HEK293 (cell line): Measurements from ENCODE around the gene NFS1.

Source experiments
- FEZF1 ChIP-seq: fragments of 450-650 bp; formaldehyde crosslinking; IDR thresholded peaks from 2 replicates; pipeline ENCODE4 v1.5.1; 2016; ENCODE audit warnings: missing biosample characterization, missing genetic modification characterization
- GFI1B ChIP-seq: fragments of 450-650 bp; formaldehyde crosslinking; IDR thresholded peaks from 2 replicates; pipeline ENCODE4 v1.5.1; 2016; ENCODE audit warnings: missing biosample characterization, missing genetic modification characterization
- GLIS1 ChIP-seq: fragments of 450-650 bp; formaldehyde crosslinking; IDR thresholded peaks from 2 replicates; pipeline ENCODE4 v1.5.1; 2016; ENCODE audit warnings: missing biosample characterization, missing genetic modification characterization
- KLF17 ChIP-seq: fragments of 450-650 bp; formaldehyde crosslinking; IDR thresholded peaks from 2 replicates; pipeline ENCODE4 v1.5.1; 2016; ENCODE audit warnings: missing biosample characterization, missing genetic modification characterization
- MYNN ChIP-seq: fragments of 450-650 bp; formaldehyde crosslinking; IDR thresholded peaks from 2 replicates; pipeline ENCODE4 v1.5.1; 2016; ENCODE audit warnings: missing biosample characterization, missing genetic modification characterization, borderline replicate concordance
- PRDM10 ChIP-seq: fragments of 450-650 bp; formaldehyde crosslinking; IDR thresholded peaks from 2 replicates; pipeline ENCODE4 v1.5.1; 2016; ENCODE audit warnings: missing biosample characterization, missing genetic modification characterization
- REPIN1 ChIP-seq: fragments of 450-650 bp; formaldehyde crosslinking; IDR thresholded peaks from 2 replicates; pipeline ENCODE4 v1.5.1; 2017; ENCODE audit warnings: missing biosample characterization, missing genetic modification characterization, low read depth
- ZBTB11 ChIP-seq: fragments of 450-650 bp; formaldehyde crosslinking; conservative IDR thresholded peaks from 2 replicates; pipeline ENCODE4 v1.5.1; 2016; ENCODE audit warnings: low read depth, missing biosample characterization, missing genetic modification characterization
- ZNF138 ChIP-seq: fragments of 450-650 bp; formaldehyde crosslinking; IDR thresholded peaks from 2 replicates; pipeline ENCODE4 v1.5.1; 2016; ENCODE audit warnings: missing biosample characterization, missing genetic modification characterization, borderline replicate concordance
- ZNF18 ChIP-seq: fragments of 450-650 bp; formaldehyde crosslinking; IDR thresholded peaks from 2 replicates; pipeline ENCODE4 v1.5.1; 2016; ENCODE audit warnings: missing biosample characterization, missing genetic modification characterization
- ZNF23 ChIP-seq: fragments of 450-650 bp; formaldehyde crosslinking; IDR thresholded peaks from 2 replicates; pipeline ENCODE4 v1.5.1; 2016; ENCODE audit warnings: missing biosample characterization, missing genetic modification characterization, borderline replicate concordance
- ZNF248 ChIP-seq: fragments of 450-650 bp; formaldehyde crosslinking; IDR thresholded peaks from 2 replicates; pipeline ENCODE4 v1.5.1; 2017; ENCODE audit warnings: missing biosample characterization, missing genetic modification characterization
- ZNF266 ChIP-seq: fragments of 450-650 bp; formaldehyde crosslinking; IDR thresholded peaks from 2 replicates; pipeline ENCODE4 v1.5.1; 2016; ENCODE audit warnings: missing biosample characterization, missing genetic modification characterization, low read depth
- ZNF394 ChIP-seq: fragments of 450-650 bp; formaldehyde crosslinking; IDR thresholded peaks from 2 replicates; pipeline ENCODE4 v1.5.1; 2016; ENCODE audit warnings: missing biosample characterization, missing genetic modification characterization, mild to moderate bottlenecking, moderate library complexity, borderline replicate concordance
- ZNF398 ChIP-seq: fragments of 450-650 bp; formaldehyde crosslinking; IDR thresholded peaks from 2 replicates; pipeline ENCODE4 v1.5.1; 2017; ENCODE audit warnings: missing biosample characterization, missing genetic modification characterization
- ZNF416 ChIP-seq: fragments of 450-650 bp; formaldehyde crosslinking; IDR thresholded peaks from 2 replicates; pipeline ENCODE4 v1.5.1; 2016; ENCODE audit warnings: missing biosample characterization, missing genetic modification characterization
- ZNF433 ChIP-seq: fragments of 450-650 bp; formaldehyde crosslinking; IDR thresholded peaks from 2 replicates; pipeline ENCODE4 v1.5.1; 2016; ENCODE audit warnings: missing biosample characterization, missing genetic modification characterization, low read depth
- ZNF549 ChIP-seq: fragments of 450-650 bp; IDR thresholded peaks from 2 replicates; pipeline ENCODE4 v1.5.1; 2018; ENCODE audit warnings: missing biosample characterization, missing genetic modification characterization, mild to moderate bottlenecking, inconsistent platforms, moderate library complexity
- ZNF558 ChIP-seq: fragments of 450-650 bp; formaldehyde crosslinking; IDR thresholded peaks from 2 replicates; pipeline ENCODE4 v1.5.1; 2016; ENCODE audit warnings: missing biosample characterization, missing genetic modification characterization
- ZNF585B ChIP-seq: fragments of 450-650 bp; formaldehyde crosslinking; IDR thresholded peaks from 2 replicates; pipeline ENCODE4 v1.5.1; 2016; ENCODE audit warnings: missing biosample characterization, missing genetic modification characterization
- ZNF623 ChIP-seq: fragments of 450-650 bp; formaldehyde crosslinking; IDR thresholded peaks from 2 replicates; pipeline ENCODE4 v1.5.1; 2016; ENCODE audit warnings: missing biosample characterization, missing genetic modification characterization
- ZNF626 ChIP-seq: fragments of 450-650 bp; sonication (Bioruptor Pico); formaldehyde crosslinking; IDR thresholded peaks from 2 replicates; pipeline ENCODE4 v1.5.1; 2018; ENCODE audit warnings: missing biosample characterization, missing genetic modification characterization, inconsistent platforms
- ZNF654 ChIP-seq: fragments of 450-650 bp; formaldehyde crosslinking; IDR thresholded peaks from 2 replicates; pipeline ENCODE4 v1.5.1; 2016; ENCODE audit warnings: low read depth, missing biosample characterization, missing genetic modification characterization
- ZNF677 ChIP-seq: fragments of 450-650 bp; IDR thresholded peaks from 2 replicates; pipeline ENCODE4 v1.5.0; 2018; ENCODE audit warnings: missing biosample characterization, mild to moderate bottlenecking, missing genetic modification characterization, moderate library complexity
- ZNF701 ChIP-seq: fragments of 450-650 bp; formaldehyde crosslinking; IDR thresholded peaks from 2 replicates; pipeline ENCODE4 v1.5.1; 2016; ENCODE audit warnings: missing biosample characterization, missing genetic modification characterization
- ZNF777 ChIP-seq: fragments of 450-650 bp; formaldehyde crosslinking; IDR thresholded peaks from 2 replicates; pipeline ENCODE4 v1.5.1; 2017; ENCODE audit warnings: missing biosample characterization, missing genetic modification characterization, borderline replicate concordance
- ZNF785 ChIP-seq: fragments of 450-650 bp; formaldehyde crosslinking; IDR thresholded peaks from 2 replicates; pipeline ENCODE4 v1.5.1; 2016; ENCODE audit warnings: missing biosample characterization, missing genetic modification characterization
- ZSCAN30 ChIP-seq: fragments of 450-650 bp; IDR thresholded peaks from 2 replicates; pipeline ENCODE4 v1.5.1; 2018; ENCODE audit warnings: missing biosample characterization, mild to moderate bottlenecking, missing genetic modification characterization, moderate library complexity

Gene NFS1

GRCh38 chr20:35699127-35699956 is at the start of gene NFS1, which contains the start of gene ROMO1 (continued):
- TF ChIP-seq ZNF398 (tag by site-specific recombination) = no peak
- no peak for TF ChIP-seq ZNF558 (tag by site-specific recombination)
- TF ChIP-seq ZNF416 = no peak
- TF ChIP-seq ZNF549 = no peak
- TF ChIP-seq ZNF18 = no peak
- no peak for TF ChIP-seq ZNF626 (tag by site-specific recombination)
- peak; percentile 84 for TF ChIP-seq PRDM10 (tag by site-specific recombination)
- TF ChIP-seq GLIS1 (tag by site-specific recombination) = peak; percentile 65; the same call in 1 of the 2 replicates
- no peak for TF ChIP-seq FEZF1
- no peak for TF ChIP-seq ZNF785
- no peak for TF ChIP-seq ZNF248 (tag by site-specific recombination)
- TF ChIP-seq REPIN1 (tag by site-specific recombination) = no peak
- no peak for TF ChIP-seq ZNF701
- peak; percentile 62; the same call in 1 of the 2 replicates for TF ChIP-seq ZNF394 (tag by site-specific recombination)
- no peak for TF ChIP-seq ZNF585B (tag by site-specific recombination)
- TF ChIP-seq KLF17 = peak; percentile 36; the same call in 1 of the 2 replicates
- TF ChIP-seq ZNF433 (tag by site-specific recombination) = no peak
- TF ChIP-seq ZSCAN30 (tag by site-specific recombination) = peak; percentile 84
- TF ChIP-seq ZNF777 = no peak
- TF ChIP-seq ZNF138 = no peak
- TF ChIP-seq ZNF23 (tag by site-specific recombination) = no peak
- TF ChIP-seq ZNF654 (tag by site-specific recombination) = no peak
- TF ChIP-seq ZNF623 (tag by site-specific recombination) = no peak
- peak; percentile 97 for TF ChIP-seq ZBTB11
- no peak for TF ChIP-seq ZNF266
- TF ChIP-seq GFI1B = 0 out of 2 replicates have a peak, but pooled peaks have one; percentile 8
- TF ChIP-seq MYNN (tag by site-specific recombination) = no peak
- TF ChIP-seq ZNF677 = no peak
